Esophagus squamous epithelium (tissue), 4 donors: Measurements from ENCODE around the gene AUTS2.

ENCODE experiments used
- CTCF ChIP-seq, 6 experiments: fragments of 450-650 bp in 4 of 6; fragments of 200-600 bp in 2 of 6; sonication (generic) in 2 of 6; IDR thresholded peaks; one replicate each; pipeline ENCODE4 v1.5.1; 2016 to 2019; ENCODE audit warnings: antibody characterized with exemption in 6 of 6, mild to moderate bottlenecking in 4 of 6, moderate library complexity in 4 of 6
- POLR2A ChIP-seq, 4 donors: fragments of 450-650 bp; IDR thresholded peaks; one replicate each; pipeline ENCODE4 v1.6.1; 2017; ENCODE audit warnings: antibody characterized with exemption in 4 of 4, mild to moderate bottlenecking in 4 of 4, moderate library complexity in 3 of 4

- no peak for TF ChIP-seq CTCF (IDR thresholded peaks at IDR 0.05)
- TF ChIP-seq POLR2A (IDR thresholded peaks at IDR 0.05), result no peak
Observed at GRCh38 chr7:70540641-70541040, 942.4 kb downstream of the AUTS2 start.
